ENCODE results near the gene SRPX2. TPM values are rescaled to one million over a fixed set of nuclear protein-coding genes. Genes with fewer than 3 reads are reported as not detected.
"Not testable (repeated sequence)": the region's sequence is repeated elsewhere in the genome, so short reads cannot be mapped to it uniquely, and the experiment has no call there.

SRPX2 gene
- total RNA-seq, 1 experiment from 2014 or later, result 1.6 TPM

GRCh38 chrX:100681599-100681998, 37.6 kb downstream of the SRPX2 start:
- no peak for DNase-seq (ENCODE audit: low read depth, low spot score)
- in situ Hi-C loops (cut with HindIII; ENCODE audit: low pct_unique_long_range_greater_than_20kb, low sequenced_read_pairs), result no loop called here

- no peak for DNase-seq (ENCODE audit: low read depth, low spot score)
- in situ Hi-C loops (cut with HindIII; ENCODE audit: low pct_unique_long_range_greater_than_20kb, low sequenced_read_pairs), result no loop called here
Measured at GRCh38 chrX:100682939-100683338, 38.9 kb downstream of the SRPX2 start.

GRCh38 chrX:100685284-100685996, 41.4 kb downstream of the SRPX2 start:
- DNase-seq (ENCODE audit: low read depth, low spot score), result peak; percentile 80
- in situ Hi-C loops (cut with HindIII; ENCODE audit: low pct_unique_long_range_greater_than_20kb, low sequenced_read_pairs), result no loop called here

- DNase-seq (ENCODE audit: low read depth, low spot score), result no peak
- in situ Hi-C loops (cut with HindIII; ENCODE audit: low pct_unique_long_range_greater_than_20kb, low sequenced_read_pairs), result no loop called here
Measured at GRCh38 chrX:100685997-100686305, 42.0 kb downstream of the SRPX2 start.

- no peak for DNase-seq (ENCODE audit: low read depth, low spot score)
- in situ Hi-C loops (cut with HindIII; ENCODE audit: low pct_unique_long_range_greater_than_20kb, low sequenced_read_pairs), result no loop called here
Measured at GRCh38 chrX:100687128-100687527, 43.1 kb downstream of the SRPX2 start.

GRCh38 chrX:100687546-100687945, 43.5 kb downstream of the SRPX2 start:
- no peak for DNase-seq (ENCODE audit: low read depth, low spot score)
- in situ Hi-C loops (cut with HindIII; ENCODE audit: low pct_unique_long_range_greater_than_20kb, low sequenced_read_pairs), result no loop called here

- DNase-seq (ENCODE audit: low read depth, low spot score), result no peak
- in situ Hi-C loops (cut with HindIII; ENCODE audit: low pct_unique_long_range_greater_than_20kb, low sequenced_read_pairs), result no loop called here
Measured at GRCh38 chrX:100695302-100695701, 51.3 kb downstream of the SRPX2 start.

- in situ Hi-C loops (cut with HindIII; ENCODE audit: low pct_unique_long_range_greater_than_20kb, low sequenced_read_pairs), result no loop called here
- no peak for DNase-seq (ENCODE audit: low read depth, low spot score)
Measured at GRCh38 chrX:100695991-100696390, 52.0 kb downstream of the SRPX2 start.

GRCh38 chrX:100696699-100697351, 52.8 kb downstream of the SRPX2 start:
- in situ Hi-C loops (cut with HindIII; ENCODE audit: low pct_unique_long_range_greater_than_20kb, low sequenced_read_pairs), result no loop called here
- no peak for DNase-seq (ENCODE audit: low read depth, low spot score)

GRCh38 chrX:100698551-100698950, 54.6 kb downstream of the SRPX2 start:
- no peak for DNase-seq (ENCODE audit: low read depth, low spot score)
- in situ Hi-C loops (cut with HindIII; ENCODE audit: low pct_unique_long_range_greater_than_20kb, low sequenced_read_pairs), result no loop called here

GRCh38 chrX:100700809-100701208, 56.8 kb downstream of the SRPX2 start:
- DNase-seq (ENCODE audit: low read depth, low spot score), result no peak

GRCh38 chrX:100704581-100705203, 60.7 kb downstream of the SRPX2 start:
- in situ Hi-C loops (cut with HindIII; ENCODE audit: low pct_unique_long_range_greater_than_20kb, low sequenced_read_pairs), result no loop called here
- DNase-seq (ENCODE audit: low read depth, low spot score), result no peak

More at GRCh38 chrX:100700809-100701208, 56.8 kb downstream of the SRPX2 start:
- in situ Hi-C loops (cut with HindIII; ENCODE audit: low pct_unique_long_range_greater_than_20kb, low sequenced_read_pairs), result no loop called here

GRCh38 chrX:100710816-100711215, 66.8 kb downstream of the SRPX2 start:
- in situ Hi-C loops (cut with HindIII; ENCODE audit: low pct_unique_long_range_greater_than_20kb, low sequenced_read_pairs), result no loop called here
- DNase-seq (ENCODE audit: low read depth, low spot score), result no peak

GRCh38 chrX:100717363-100717762, 73.4 kb downstream of the SRPX2 start:
- DNase-seq (ENCODE audit: low read depth, low spot score), result no peak
- in situ Hi-C loops (cut with HindIII; ENCODE audit: low pct_unique_long_range_greater_than_20kb, low sequenced_read_pairs), result no loop called here

- no peak for DNase-seq (ENCODE audit: low read depth, low spot score)
Measured at GRCh38 chrX:100719139-100719538, 75.1 kb downstream of the SRPX2 start.

GRCh38 chrX:100720301-100720700, 76.3 kb downstream of the SRPX2 start:
- DNase-seq (ENCODE audit: low read depth, low spot score), result no peak
- in situ Hi-C loops (cut with HindIII; ENCODE audit: low pct_unique_long_range_greater_than_20kb, low sequenced_read_pairs), result no loop called here

More at GRCh38 chrX:100719139-100719538, 75.1 kb downstream of the SRPX2 start:
- in situ Hi-C loops (cut with HindIII; ENCODE audit: low pct_unique_long_range_greater_than_20kb, low sequenced_read_pairs), result no loop called here

- no peak for DNase-seq (ENCODE audit: low read depth, low spot score)
- in situ Hi-C loops (cut with HindIII; ENCODE audit: low pct_unique_long_range_greater_than_20kb, low sequenced_read_pairs), result no loop called here
Measured at GRCh38 chrX:100721328-100721727, 77.3 kb downstream of the SRPX2 start.

- DNase-seq (ENCODE audit: low read depth, low spot score); in situ Hi-C loops (cut with HindIII; ENCODE audit: low pct_unique_long_range_greater_than_20kb, low sequenced_read_pairs): not testable (repeated sequence)
Measured at GRCh38 chrX:100724006-100724405, 80.0 kb downstream of the SRPX2 start.
